AG04450 (cell line): ENCODE data around the gene CFAP410. TPM values are rescaled to one million over a fixed set of nuclear protein-coding genes. Genes with fewer than 3 reads are reported as not detected.
A peak's percentile ranks its signal among the peaks of the same experiment; 100 is the strongest.

Experiments used
- CTCF ChIA-PET: fragments of 300-600, 350-600 bp; formaldehyde crosslinking; extraction: SDS; loops from one replicate; lab custom pipeline; 2022; ENCODE audit warnings: antibody characterized with exemption, inconsistent platforms; lab: Charles Lee
- POLR2A ChIA-PET: fragments of 350-600 bp; formaldehyde crosslinking; extraction: SDS; loops from one replicate; lab custom pipeline; 2021; ENCODE audit warnings: antibody characterized with exemption, inconsistent platforms; lab: Yijun Ruan, JAX
- DNase-seq: peaks from one replicate; pipeline ENCODE4 v3.0.0-alpha.2; 2011; ENCODE audit warnings: low read depth, low spot score
- H3K27ac ChIP-seq: one replicate; pipeline ENCODE4 v1.5.1; 2012; ENCODE audit warnings: low read depth, low read length, control low read depth
- H3K27me3 ChIP-seq: one replicate; pipeline ENCODE4 v1.6.0; 2012; ENCODE audit warnings: low read length; ENCODE audit not compliant: control insufficient read depth, insufficient read depth
- H3K4me3 ChIP-seq: 2 replicates; pipeline ENCODE4 v1.5.1; 2011; ENCODE audit warnings: mild to moderate bottlenecking, low read depth, low read length, control low read depth
- H3K9me3 ChIP-seq: 2 replicates; pipeline ENCODE4 v1.5.1; 2012; ENCODE audit warnings: low read length; ENCODE audit not compliant: control insufficient read depth, insufficient read depth
- CTCF ChIP-seq: IDR thresholded peaks from 2 replicates; pipeline ENCODE4 v1.5.1; 2011; ENCODE audit warnings: low read depth, low read length, control low read depth, inconsistent platforms
- polyA plus RNA-seq: library from polyadenylated mRNA; depleted of rRNA; stranded (reverse); fragments of >200 nt; gene quantifications from 2 replicates; pipeline ENCODE4 v1.2.3, GENCODE V29; 2011

The CFAP410 gene
- polyA plus RNA-seq, 1 experiment: 3.7 TPM

- peak; percentile 41 for TF ChIP-seq CTCF
- no peak overlapping the region for H3K27ac ChIP-seq
Observed at GRCh38 chr21:44337941-44338895, 972 bp downstream of the CFAP410 start.

GRCh38 chr21:44337449-44337848 is 1.7 kb downstream of the CFAP410 start:
- POLR2A ChIA-PET: no interaction called here

More at GRCh38 chr21:44337941-44338895, 972 bp downstream of the CFAP410 start:
- peaks cover 5% of the 10 kb centered on the region for H3K27me3 ChIP-seq
- POLR2A ChIA-PET: interaction anchor here (1.1 to 1.4 kb wide), 2 partner anchors 19 to 34 kb away, joined by 3 read pairs; no protein-coding TSS in a partner anchor
- CTCF ChIA-PET: interaction anchor here (0.5 to 1.9 kb wide), 3 partner anchors 34 to 71 kb away, joined by 5 to 9 read pairs (median 8); no protein-coding TSS in a partner anchor
- H3K4me3 ChIP-seq: peak overlapping the region; percentile 59
- DNase-seq: no peak
- no peaks in the 10 kb centered on the region; the same call in 1 of the 2 replicates for H3K9me3 ChIP-seq

GRCh38 chr21:44335266-44336059 is 3.7 kb downstream of the CFAP410 start:
- POLR2A ChIA-PET: interaction anchor here (0.6 kb wide), 1 partner anchor 349 kb away, joined by 11 read pairs; no protein-coding TSS in a partner anchor
- CTCF ChIA-PET: no interaction called here

More at GRCh38 chr21:44337449-44337848, 1.7 kb downstream of the CFAP410 start:
- TF ChIP-seq CTCF: no peak
- no peak overlapping the region for H3K4me3 ChIP-seq
- H3K27ac ChIP-seq: no peak overlapping the region
- H3K9me3 ChIP-seq: peaks cover 7% of the 10 kb centered on the region; the same call in 1 of the 2 replicates
- CTCF ChIA-PET: interaction anchor here (1.4 to 1.9 kb wide), 2 partner anchors 33 to 40 kb away, joined by 5 to 8 read pairs; no protein-coding TSS in a partner anchor
- no peak for DNase-seq
- no peaks in the 10 kb centered on the region for H3K27me3 ChIP-seq

GRCh38 chr21:44334329-44335030 is 4.7 kb downstream of the CFAP410 start:
- ChIA-PET CTCF (no interaction called here), POLR2A (no interaction called here)
- H3K27ac ChIP-seq: no peak overlapping the region
- H3K9me3 ChIP-seq: peaks cover 7% of the 10 kb centered on the region; the same call in 1 of the 2 replicates
- H3K4me3 ChIP-seq: no peak overlapping the region
- no peak for DNase-seq
- no peak for TF ChIP-seq CTCF
- no peaks in the 10 kb centered on the region for H3K27me3 ChIP-seq

More at GRCh38 chr21:44335266-44336059, 3.7 kb downstream of the CFAP410 start:
- Histone ChIP-seq H3K4me3 (no peak overlapping the region), H3K9me3 (peaks cover 7% of the 10 kb centered on the region; the same call in 1 of the 2 replicates), H3K27me3 (no peaks in the 10 kb centered on the region), H3K27ac (no peak overlapping the region)
- no peak for TF ChIP-seq CTCF
- DNase-seq: no peak
